H1 (cell line): ENCODE data around the gene THAP4. TPM values are rescaled to one million over a fixed set of nuclear protein-coding genes. Genes with fewer than 3 reads are reported as not detected.

ENCODE experiments used
- CTCF ChIA-PET: fragments of 300-600 bp; sonication (Branson Sonifier 250); formaldehyde crosslinking; loops from one replicate; lab custom pipeline; 2021; ENCODE audit not compliant: partially characterized antibody; lab: Charles Lee
- POLR2A ChIA-PET: fragments of 300-600 bp; sonication (Branson Sonifier 250); formaldehyde crosslinking; loops from one replicate; lab custom pipeline; 2021; ENCODE audit warnings: inconsistent platforms; ENCODE audit not compliant: partially characterized antibody; lab: Charles Lee
- DNase-seq, 2 experiments: peaks; one replicate each; pipeline versions ENCODE4 v3.0.0 to v3.0.0-alpha.2; 2010 to 2022; ENCODE audit warnings: low spot score in 2 of 2, low read depth in 1 of 2, mixed read lengths in 1 of 2
- FAIRE-seq: peaks from 2 replicates; lab custom pipeline; 2011; peaks lifted over from hg19 to GRCh38; lab: Jason Lieb, UNC
- H2AFZ ChIP-seq: 2 replicates; pipeline ENCODE4 v1.8.1; 2012; ENCODE audit warnings: low read length, inconsistent platforms
- H2AK5ac ChIP-seq: 2 replicates; pipeline ENCODE4 v1.6.1; 2013; ENCODE audit warnings: low read depth, low read length
- H2BK120ac ChIP-seq: replicated peaks from 2 replicates; pipeline ENCODE3; 2013; ENCODE audit warnings: low read depth, low read length, inconsistent platforms
- H2BK12ac ChIP-seq: 2 replicates; pipeline ENCODE4 v1.6.1; 2013; ENCODE audit warnings: low read depth, low read length
- H2BK15ac ChIP-seq: 2 replicates; pipeline ENCODE4 v1.6.1; 2013; ENCODE audit warnings: low read length
- H2BK20ac ChIP-seq: 2 replicates; pipeline ENCODE4 v1.6.1; 2013; ENCODE audit warnings: low read length
- H2BK5ac ChIP-seq: 2 replicates; pipeline ENCODE4 v1.6.1; 2013; ENCODE audit warnings: low read depth, low read length
- H3K14ac ChIP-seq: 2 replicates; pipeline ENCODE4 v1.6.1; 2013; ENCODE audit warnings: inconsistent platforms; ENCODE audit not compliant: insufficient read length
- H3K18ac ChIP-seq: 2 replicates; pipeline ENCODE4 v1.6.1; 2013; ENCODE audit warnings: low read length; ENCODE audit errors: extremely low read depth
- H3K23ac ChIP-seq: 2 replicates; pipeline ENCODE4 v1.6.1; 2013; ENCODE audit warnings: inconsistent platforms; ENCODE audit not compliant: insufficient read length
- H3K23me2 ChIP-seq: 2 replicates; pipeline ENCODE4 v1.6.1; 2013; ENCODE audit warnings: low read depth, low read length
- H3K27ac ChIP-seq: 2 replicates; pipeline ENCODE4 v1.6.1; 2011; ENCODE audit warnings: low read depth, low read length, inconsistent platforms
- H3K27me3 ChIP-seq, 4 experiments: replicated peaks in 1 of 4; 1 replicate in 1 of 4; 2 replicates in 3 of 4; pipeline versions ENCODE4 v1.6.1 to v1.8.1; 2011 to 2013; ENCODE audit warnings: low read length in 3 of 4, mild to moderate bottlenecking in 3 of 4, inconsistent platforms in 2 of 4, mixed read lengths in 2 of 4, moderate library complexity in 1 of 4; ENCODE audit not compliant: control insufficient read depth in 3 of 4, insufficient read depth in 3 of 4; ENCODE audit errors: extremely low read depth in 1 of 4
- H3K36me3 ChIP-seq, 4 experiments: 2 replicates each; pipeline versions ENCODE4 v1.6.1 to v1.8.1; 2011 to 2013; ENCODE audit warnings: mild to moderate bottlenecking in 4 of 4, low read length in 3 of 4, moderate library complexity in 2 of 4, control low read depth in 1 of 4, inconsistent platforms in 1 of 4; ENCODE audit not compliant: insufficient read depth in 4 of 4, control insufficient read depth in 2 of 4
- H3K4ac ChIP-seq: replicated peaks from 2 replicates; pipeline ENCODE3; 2013; ENCODE audit warnings: low read length, low read depth, mixed read lengths, inconsistent platforms; ENCODE audit not compliant: insufficient read length
- H3K4me1 ChIP-seq, 4 experiments: replicated peaks in 1 of 4; 1 replicate in 1 of 4; 2 replicates in 3 of 4; pipeline versions ENCODE4 v1.6.1 to v1.8.1; 2011 to 2013; ENCODE audit warnings: low read length in 3 of 4, inconsistent platforms in 2 of 4, mixed read lengths in 1 of 4; ENCODE audit not compliant: insufficient read depth in 4 of 4, control insufficient read depth in 3 of 4
- H3K4me2 ChIP-seq, 2 experiments: 2 replicates each; pipeline versions ENCODE4 v1.6.1 to v1.8.1; 2011 to 2013; ENCODE audit warnings: low read depth in 2 of 2, low read length in 2 of 2, control low read depth in 1 of 2, inconsistent platforms in 1 of 2, mild to moderate bottlenecking in 1 of 2; ENCODE audit not compliant: insufficient read depth in 1 of 2
- H3K4me3 ChIP-seq, 4 experiments: fragments of 200-600, 300-600 bp in 1 of 4; sonication (generic), shearing (Covaris generic), sonication (Bioruptor Twin) in 1 of 4; 2 replicates each; pipeline versions ENCODE4 v1.5.1 to v1.8.1; 2011 to 2016; ENCODE audit warnings: low read length in 4 of 4, low read depth in 3 of 4, control low read depth in 2 of 4, inconsistent platforms in 2 of 4, mild to moderate bottlenecking in 2 of 4, mixed read lengths in 1 of 4, moderate library complexity in 1 of 4; ENCODE audit not compliant: insufficient read depth in 2 of 4; ENCODE audit errors: extremely low read depth in 1 of 4
- H3K56ac ChIP-seq: replicated peaks from 2 replicates; pipeline ENCODE3; 2013; ENCODE audit warnings: low read depth, mild to moderate bottlenecking, mixed read lengths, low read length, inconsistent platforms; ENCODE audit not compliant: insufficient read length
- H3K79me1 ChIP-seq: 2 replicates; pipeline ENCODE4 v1.6.1; 2013; ENCODE audit warnings: low read depth, low read length, control low read depth
- H3K79me2 ChIP-seq, 2 experiments: 2 replicates each; pipeline versions ENCODE4 v1.6.1 to v1.8.1; 2012 to 2013; ENCODE audit warnings: low read length in 2 of 2, mild to moderate bottlenecking in 2 of 2, inconsistent platforms in 1 of 2; ENCODE audit not compliant: insufficient read depth in 2 of 2, control insufficient read depth in 1 of 2
- H3K9ac ChIP-seq, 4 experiments: replicated peaks in 1 of 4; 1 replicate in 1 of 4; 2 replicates in 3 of 4; pipeline versions ENCODE4 v1.6.1 to v1.8.1; 2011 to 2013; ENCODE audit warnings: low read depth in 3 of 4, low read length in 3 of 4, control low read depth in 2 of 4, mild to moderate bottlenecking in 2 of 4, moderate library complexity in 2 of 4, inconsistent platforms in 1 of 4; ENCODE audit errors: extremely low read depth in 1 of 4
- H3K9me3 ChIP-seq, 2 experiments: 2 replicates each; pipeline versions ENCODE4 v1.6.1 to v1.8.1; 2012 to 2013; ENCODE audit warnings: mild to moderate bottlenecking in 2 of 2, moderate library complexity in 2 of 2, control low read depth in 1 of 2, inconsistent platforms in 1 of 2, low read depth in 1 of 2, low read length in 1 of 2, mixed read lengths in 1 of 2; ENCODE audit not compliant: insufficient read depth in 2 of 2
- H4K20me1 ChIP-seq, 2 experiments: replicated peaks in 1 of 2; 2 replicates each; pipeline versions ENCODE3 to v1.8.1; 2011 to 2013; ENCODE audit warnings: inconsistent platforms in 2 of 2, low read length in 2 of 2, mild to moderate bottlenecking in 1 of 2; ENCODE audit not compliant: insufficient read depth in 2 of 2, control insufficient read depth in 1 of 2
- H4K5ac ChIP-seq: 2 replicates; pipeline ENCODE4 v1.6.1; 2013; ENCODE audit warnings: low read length, low read depth, mixed read lengths, inconsistent platforms; ENCODE audit not compliant: insufficient read length
- H4K8ac ChIP-seq: 2 replicates; pipeline ENCODE4 v1.8.0; 2013; ENCODE audit warnings: mild to moderate bottlenecking, moderate library complexity, low read length, inconsistent platforms; ENCODE audit not compliant: insufficient read depth; ENCODE audit errors: extremely low read depth
- H4K91ac ChIP-seq: replicated peaks from 2 replicates; pipeline ENCODE3; 2013; ENCODE audit warnings: low read length, mixed read lengths, inconsistent platforms; ENCODE audit not compliant: insufficient read length
- ASH2L ChIP-seq: fragments of 200-600, 300-600 bp; sonication (generic); IDR thresholded peaks from one replicate; pipeline ENCODE4 v1.7.1; 2017; ENCODE audit warnings: low read length
- EGR1 ChIP-seq: IDR thresholded peaks from 2 replicates; pipeline ENCODE4 v1.6.1; 2011; ENCODE audit warnings: low read depth, low read length, borderline replicate concordance
- EP300 ChIP-seq, 2 experiments: IDR thresholded peaks; 1 replicate in 1 of 2; 2 replicates in 1 of 2; pipeline ENCODE4 v1.6.1; 2011 to 2012; ENCODE audit warnings: low read depth in 2 of 2, low read length in 2 of 2, mild to moderate bottlenecking in 2 of 2, borderline replicate concordance in 1 of 2, inconsistent platforms in 1 of 2, moderate library complexity in 1 of 2
- FOSL1 ChIP-seq: IDR thresholded peaks from 2 replicates; pipeline ENCODE4 v1.6.1; 2011; ENCODE audit warnings: mild to moderate bottlenecking, low read depth, low read length, moderate library complexity; ENCODE audit not compliant: insufficient read depth
- MAX ChIP-seq: IDR thresholded peaks from 2 replicates; pipeline ENCODE4 v1.6.1; 2012; ENCODE audit warnings: inconsistent platforms
- RBBP5 ChIP-seq: IDR thresholded peaks from 2 replicates; pipeline ENCODE4 v1.7.1; 2012; ENCODE audit warnings: low read depth, mild to moderate bottlenecking, inconsistent platforms, low read length, moderate library complexity, borderline replicate concordance
- RXRA ChIP-seq: IDR thresholded peaks from 2 replicates; pipeline ENCODE4 v1.6.1; 2011; ENCODE audit warnings: low read depth, mild to moderate bottlenecking, low read length, moderate library complexity; ENCODE audit not compliant: insufficient read depth
- SP1 ChIP-seq: IDR thresholded peaks from 2 replicates; pipeline ENCODE4 v1.6.1; 2011; ENCODE audit warnings: low read depth, low read length
- SRF ChIP-seq: IDR thresholded peaks from 2 replicates; pipeline ENCODE4 v1.6.1; 2011; ENCODE audit warnings: mild to moderate bottlenecking, low read depth, low read length, moderate library complexity
- TCF12 ChIP-seq: IDR thresholded peaks from 2 replicates; pipeline ENCODE4 v1.6.1; 2011; ENCODE audit warnings: low read depth, mild to moderate bottlenecking, low read length
- YY1 ChIP-seq: IDR thresholded peaks from 2 replicates; pipeline ENCODE4 v1.6.1; 2011; ENCODE audit warnings: low read depth, mild to moderate bottlenecking, low read length
- WGBS, 2 experiments: shearing (Covaris generic) in 1 of 2; methylation state at CpG; one replicate each; pipeline versions ENCODE4 v1.1.6 to v1.1.7; 2013 to 2015; ENCODE audit warnings: low lambda C conversion rate in 2 of 2, mixed read lengths in 2 of 2, inconsistent platforms in 1 of 2, low coverage in 1 of 2, missing lambda C conversion rate in 1 of 2; ENCODE audit not compliant: insufficient replicate concordance in 2 of 2, insufficient coverage in 1 of 2, insufficient read length in 1 of 2; ENCODE audit errors: extremely low coverage in 1 of 2, missing lambda C conversion rate in 1 of 2; 5-methylcytosine and 5-hydroxymethylcytosine counted together
- polyA plus RNA-seq, 7 experiments: library from polyadenylated mRNA; depleted of rRNA in 3 of 7; stranded (reverse) in 5 of 7; unstranded in 2 of 7; fragments of >200 nt in 5 of 7; fragments of 200-250 nt in 2 of 7; gene quantifications; 1 replicate in 5 of 7; 2 replicates in 1 of 7; 4 replicates in 1 of 7; pipeline versions ENCODE4 v1.2.1 to v1.2.3, GENCODE V29; 2011 to 2013; ENCODE audit warnings: missing spikeins in 2 of 7, mixed read lengths in 2 of 7
- total RNA-seq: library from RNA; stranded (reverse); fragmentation: NEBNext Ultra II Directional; extraction: Animal tissue kit (Norgen Biotek cat#: 25700); gene quantifications from 2 replicates; pipeline ENCODE4 v1.2.1, GENCODE V29; 2021

The THAP4 gene
- total and polyA plus RNA-seq, 2 of the 8 experiments (the other 6 are each of a cell fraction or from before 2014, with no cell fraction given), result 78.9 to 83.6 TPM

DNA sequence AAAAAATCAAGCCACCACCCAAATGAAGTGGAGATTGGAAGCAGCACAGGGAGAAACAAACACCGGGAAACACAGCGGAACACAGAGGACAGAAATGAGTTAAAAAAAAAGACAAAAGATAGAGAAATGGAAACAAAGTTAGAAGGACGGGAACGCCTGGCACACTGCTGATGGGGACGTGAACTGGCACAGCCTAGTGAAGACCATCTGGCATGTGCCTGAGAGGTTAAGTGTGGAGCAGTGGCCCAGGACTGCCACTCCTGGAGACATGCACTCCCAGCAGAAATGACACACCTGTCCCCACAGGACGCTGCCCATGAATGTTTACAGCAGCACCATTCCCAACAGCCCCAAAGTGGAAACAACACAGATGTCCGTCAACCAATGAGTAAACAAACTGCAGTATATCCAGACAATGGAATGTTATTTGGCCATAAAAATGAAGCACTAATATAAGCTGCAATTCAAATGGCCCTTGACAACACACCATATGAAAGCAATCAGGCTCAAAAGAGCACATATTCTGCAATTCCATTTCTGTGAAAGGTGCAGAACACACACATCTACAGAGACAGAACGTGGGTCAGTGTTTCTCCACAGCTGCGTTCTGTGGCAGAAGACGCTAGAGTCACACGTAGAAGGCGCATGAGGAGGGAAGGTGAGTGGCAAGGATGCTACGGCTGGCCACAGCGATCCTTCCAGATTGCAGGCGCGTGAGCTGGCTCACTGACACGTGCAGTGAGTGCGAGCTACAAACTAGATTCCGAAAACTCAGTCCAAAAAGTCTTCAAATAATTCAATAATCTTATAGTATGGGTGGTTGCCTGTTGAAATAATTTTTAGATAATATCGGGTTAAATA, 24.6 kb downstream of the THAP4 start:
- Histone ChIP-seq H3K23me2 (peaks cover 5% of the 10 kb centered on the region; the same call in 1 of the 2 replicates), H3K4me2 (no peak overlapping the region), H3K79me1 (peaks cover 2% of the 10 kb centered on the region; the same call in 1 of the 2 replicates), H4K5ac (no peak overlapping the region), H3K9me3 (no peaks in the 10 kb centered on the region), H4K20me1 (peaks cover 2 to 7% of the 10 kb centered on the region in 2 experiments), H3K27me3 (no peaks in the 10 kb centered on the region), H3K18ac (no peak overlapping the region), H2BK20ac (no peak overlapping the region), H4K91ac (no peak overlapping the region), H3K27ac (no peak overlapping the region), H3K79me2 (peaks cover 6 to 35% of the 10 kb centered on the region in 2 experiments), H2BK12ac (no peak overlapping the region), H3K4me3 (no peak overlapping the region), H3K9ac (no peak overlapping the region; a peak in 1 of 7 replicates), H2BK120ac (no peak overlapping the region), H3K56ac (no peak overlapping the region), H3K14ac (no peak overlapping the region), H2BK15ac (no peak overlapping the region), H3K23ac (no peak overlapping the region), H2AFZ (no peak overlapping the region), H3K4ac (no peak overlapping the region), H2BK5ac (peak overlapping the region; percentile 66; the same call in 1 of the 2 replicates), H4K8ac (no peak overlapping the region), H3K4me1 (peaks cover 0 to 2% (median 0%) of the 10 kb centered on the region in 4 experiments; a peak in 2 of 7 replicates), H3K36me3 (no peaks in the 10 kb centered on the region), H2AK5ac (0 out of 2 replicates have a peak overlapping the region, but pooled peaks have one; percentile 82)
- CTCF ChIA-PET, result interaction anchor here (0.7 to 1.1 kb wide), 4 partner anchors 17 to 104 kb away, joined by 3 to 4 read pairs (median 3); partner anchors contain the start of gene STK25
- 91% methylated on average over 20 of the region's 20 CpGs; no CpG with 5 or more reads in 1 of the 2 experiments for WGBS, 2 experiments
- POLR2A ChIA-PET, result interaction anchor here (1.0 to 1.6 kb wide), 3 partner anchors 25 to 89 kb away, joined by 3 to 4 read pairs (median 4); partner anchors contain the start of genes ATG4B and THAP4
- DNase-seq (no peak), FAIRE-seq (no peak)
- TF ChIP-seq RXRA (no peak), ASH2L (no peak), RBBP5 (no peak), YY1 (no peak), SRF (no peak), EGR1 (no peak), SP1 (no peak), MAX (no peak), FOSL1 (no peak), EP300 (IDR thresholded peaks at IDR 0.05; ENCODE audit: borderline replicate concordance in 1 of 2, low read depth in 2 of 2, low read length in 2 of 2) (no peak), TCF12 (no peak)
